Mucosa of rectum (tissue), 2 donors: ENCODE data around the gene ASIC3.
"Not testable (repeated sequence)": the region's sequence is repeated elsewhere in the genome, so short reads cannot be mapped to it uniquely, and the experiment has no call there.

Experiments used
- H3K27ac ChIP-seq, 2 donors: one replicate each; pipeline ENCODE4 v1.7.0; 2013; ENCODE audit warnings: inconsistent platforms in 2 of 2, low read depth in 2 of 2, low read length in 2 of 2
- H3K27me3 ChIP-seq, 2 donors: one replicate each; pipeline ENCODE4 v1.7.0; 2013; ENCODE audit warnings: low read length in 2 of 2; ENCODE audit not compliant: control insufficient read depth in 2 of 2, insufficient read depth in 2 of 2
- H3K36me3 ChIP-seq, 2 donors: one replicate each; pipeline ENCODE4 v1.7.0; 2013; ENCODE audit warnings: low read length in 2 of 2; ENCODE audit not compliant: control insufficient read depth in 2 of 2, insufficient read depth in 2 of 2
- H3K4me1 ChIP-seq, 2 donors: one replicate each; pipeline ENCODE4 v1.7.0; 2013; ENCODE audit warnings: low read length in 2 of 2, mild to moderate bottlenecking in 1 of 2; ENCODE audit not compliant: control insufficient read depth in 2 of 2, insufficient read depth in 2 of 2
- H3K4me3 ChIP-seq, 2 donors: one replicate each; pipeline ENCODE4 v1.7.0; 2013; ENCODE audit warnings: low read length in 2 of 2
- H3K9ac ChIP-seq, 2 donors: one replicate each; pipeline ENCODE4 v1.7.0; 2013; ENCODE audit warnings: low read length in 2 of 2, low read depth in 1 of 2, mild to moderate bottlenecking in 1 of 2
- H3K9me3 ChIP-seq, 2 donors: one replicate each; pipeline ENCODE4 v1.7.0; 2013; ENCODE audit warnings: low read length in 2 of 2; ENCODE audit not compliant: control insufficient read depth in 2 of 2
- donor health status: healthy.
- donor health status: Normal muscosa, but diverticular disease.

ASIC3 gene

GRCh38 chr7:151020231-151020630 is 28.1 kb upstream of the ASIC3 start:
- H3K27me3 ChIP-seq, result peaks cover 15 to 20% of the 10 kb centered on the region in 2 donors

GRCh38 chr7:151023232-151023631 is 25.1 kb upstream of the ASIC3 start:
- H3K9me3 ChIP-seq, result no peaks in the 10 kb centered on the region
- no peak overlapping the region for H3K4me3 ChIP-seq
- H3K4me1 ChIP-seq, result peaks cover 5 to 9% of the 10 kb centered on the region in 2 donors
- no peak overlapping the region for H3K27ac ChIP-seq
- H3K36me3 ChIP-seq, result no peaks in the 10 kb centered on the region
- peaks cover 15 to 20% of the 10 kb centered on the region in 2 donors for H3K27me3 ChIP-seq
- H3K9ac ChIP-seq, result no peak overlapping the region

More at GRCh38 chr7:151020231-151020630, 28.1 kb upstream of the ASIC3 start:
- Histone ChIP-seq H3K27ac (no peak overlapping the region), H3K9ac (no peak overlapping the region), H3K9me3 (no peaks in the 10 kb centered on the region), H3K36me3 (no peaks in the 10 kb centered on the region), H3K4me1 (peaks cover 8 to 10% of the 10 kb centered on the region in 2 donors), H3K4me3 (no peak overlapping the region)

GRCh38 chr7:151024435-151025056 is 23.8 kb upstream of the ASIC3 start, which contains the start of gene ATG9B:
Gene ATG9B, minus strand, starts transcription at chr7:151024494. Its CDS starts 71 bp downstream, at chr7:151024423.
- H3K9ac ChIP-seq, result no peak within 1 kb of the TSS
- no peak within 1 kb of the TSS for H3K27ac ChIP-seq
- H3K27me3 ChIP-seq, result peaks cover 8 to 11% of the 10 kb centered on the region in 2 donors
- no peaks in the 10 kb centered on the region for H3K9me3 ChIP-seq
- no peak within 1 kb of the TSS for H3K4me3 ChIP-seq
- no peaks in the 10 kb centered on the region for H3K36me3 ChIP-seq
- peaks cover 6 to 9% of the 10 kb centered on the region in 2 donors for H3K4me1 ChIP-seq

- H3K4me1 ChIP-seq, result peaks cover 6 to 9% of the 10 kb centered on the region in 2 donors
- no peaks in the 10 kb centered on the region for H3K36me3 ChIP-seq
- H3K27ac ChIP-seq, result no peak overlapping the region
- no peak overlapping the region for H3K9ac ChIP-seq
- H3K9me3 ChIP-seq, result no peaks in the 10 kb centered on the region
- no peak overlapping the region for H3K4me3 ChIP-seq
- no peaks in the 10 kb centered on the region for H3K27me3 ChIP-seq
These were observed 22.2 kb upstream of the ASIC3 start for GRCh38 chr7:151025924-151026671.

GRCh38 chr7:151026771-151027727 is 21.3 kb upstream of the ASIC3 start:
- not testable (repeated sequence) for H3K27ac ChIP-seq, H3K9ac ChIP-seq, H3K36me3 ChIP-seq, H3K4me1 ChIP-seq, H3K9me3 ChIP-seq, H3K27me3 ChIP-seq
- peak overlapping the region; percentile 82 to 90 for H3K4me3 ChIP-seq

- peak overlapping the region; percentile 70 to 73 for H3K9ac ChIP-seq
- H3K9me3 ChIP-seq, H3K36me3 ChIP-seq, H3K4me1 ChIP-seq, H3K27me3 ChIP-seq: not testable (repeated sequence)
- peak overlapping the region; percentile 82 to 90 for H3K4me3 ChIP-seq
- H3K27ac ChIP-seq, result peak overlapping the region; percentile 64 to 77
These were observed 20.6 kb upstream of the ASIC3 start for GRCh38 chr7:151027728-151028130.

GRCh38 chr7:151028131-151028947 is 20.0 kb upstream of the ASIC3 start, which contains the start of gene ABCB8:
Gene ABCB8, plus strand, starts transcription at chr7:151028450. Its CDS starts 66 bp downstream, at chr7:151028516.
- H3K4me1 ChIP-seq, result peaks cover 6 to 9% of the 10 kb centered on the region in 2 donors
- H3K4me3 ChIP-seq, result peak within 1 kb of the TSS; percentile 90 to 94
- H3K36me3 ChIP-seq, result peaks cover 0 to 8% of the 10 kb centered on the region in 2 donors
- H3K9me3 ChIP-seq, result no peaks in the 10 kb centered on the region
- H3K9ac ChIP-seq, result peak within 1 kb of the TSS; percentile 73 to 75
- peak within 1 kb of the TSS; percentile 86 to 87 for H3K27ac ChIP-seq
- no peaks in the 10 kb centered on the region for H3K27me3 ChIP-seq

GRCh38 chr7:151028948-151029501 is 19.3 kb upstream of the ASIC3 start:
- peaks cover 0 to 10% of the 10 kb centered on the region in 2 donors for H3K36me3 ChIP-seq
- peak overlapping the region; percentile 68 to 75 for H3K9ac ChIP-seq
- H3K9me3 ChIP-seq, result no peaks in the 10 kb centered on the region
- peaks cover 6 to 9% of the 10 kb centered on the region in 2 donors for H3K4me1 ChIP-seq
- peak overlapping the region; percentile 90 to 94 for H3K4me3 ChIP-seq
- peak overlapping the region; percentile 86 to 87 for H3K27ac ChIP-seq
- H3K27me3 ChIP-seq, result no peaks in the 10 kb centered on the region

- H3K9me3 ChIP-seq, result no peaks in the 10 kb centered on the region
- no peaks in the 10 kb centered on the region for H3K27me3 ChIP-seq
- peaks cover 6 to 9% of the 10 kb centered on the region in 2 donors for H3K4me1 ChIP-seq
- no peak overlapping the region for H3K27ac ChIP-seq
- H3K36me3 ChIP-seq, result peaks cover 19 to 25% of the 10 kb centered on the region in 2 donors
- H3K9ac ChIP-seq, result no peak overlapping the region
- no peak overlapping the region for H3K4me3 ChIP-seq
These were observed 17.3 kb upstream of the ASIC3 start for GRCh38 chr7:151031011-151031410.
